GM18502 (cell line): ENCODE measurements around the gene RAD51B.
"Not testable (repeated sequence)": the region's sequence is repeated elsewhere in the genome, so short reads cannot be mapped to it uniquely, and the experiment has no call there.

Source experiments
- ATAC-seq: cut with Tn5 transposase; IDR thresholded peaks from one replicate; pipeline ENCODE4 v1.9.1; 2021; ENCODE audit warnings: mild to moderate bottlenecking; ENCODE audit not compliant: unreplicated experiment, poor library complexity

The RAD51B gene

DNA sequence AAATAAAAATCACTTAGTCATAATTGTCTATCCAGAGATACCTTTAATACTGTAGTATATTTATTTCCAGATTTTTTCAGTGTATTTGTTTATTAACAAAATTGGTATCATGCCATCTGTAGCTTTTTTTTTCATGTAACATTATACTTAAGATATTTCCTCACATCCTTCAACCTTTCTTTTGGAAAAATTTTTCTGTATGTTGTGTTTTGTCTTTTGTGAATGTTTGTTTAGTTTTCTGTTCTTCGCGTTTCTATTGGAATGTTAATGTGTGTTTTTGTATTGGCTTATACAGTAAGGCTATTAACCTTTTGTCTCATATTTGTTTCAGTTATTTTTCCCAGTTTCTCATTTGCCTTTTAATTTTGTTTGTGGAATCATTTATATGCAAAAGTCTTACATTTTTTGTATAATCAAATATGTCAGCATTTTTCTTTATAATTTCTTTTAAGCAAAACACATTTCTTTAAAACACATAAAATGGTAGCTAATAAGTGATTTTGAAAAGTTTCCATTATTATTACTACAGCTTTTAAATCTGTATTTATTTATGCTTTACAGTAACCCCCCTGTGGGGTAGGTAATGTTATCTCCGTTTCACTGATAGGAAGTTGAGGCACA is 433.7 kb downstream of the RAD51B start:
- ATAC-seq, result no peak

DNA sequence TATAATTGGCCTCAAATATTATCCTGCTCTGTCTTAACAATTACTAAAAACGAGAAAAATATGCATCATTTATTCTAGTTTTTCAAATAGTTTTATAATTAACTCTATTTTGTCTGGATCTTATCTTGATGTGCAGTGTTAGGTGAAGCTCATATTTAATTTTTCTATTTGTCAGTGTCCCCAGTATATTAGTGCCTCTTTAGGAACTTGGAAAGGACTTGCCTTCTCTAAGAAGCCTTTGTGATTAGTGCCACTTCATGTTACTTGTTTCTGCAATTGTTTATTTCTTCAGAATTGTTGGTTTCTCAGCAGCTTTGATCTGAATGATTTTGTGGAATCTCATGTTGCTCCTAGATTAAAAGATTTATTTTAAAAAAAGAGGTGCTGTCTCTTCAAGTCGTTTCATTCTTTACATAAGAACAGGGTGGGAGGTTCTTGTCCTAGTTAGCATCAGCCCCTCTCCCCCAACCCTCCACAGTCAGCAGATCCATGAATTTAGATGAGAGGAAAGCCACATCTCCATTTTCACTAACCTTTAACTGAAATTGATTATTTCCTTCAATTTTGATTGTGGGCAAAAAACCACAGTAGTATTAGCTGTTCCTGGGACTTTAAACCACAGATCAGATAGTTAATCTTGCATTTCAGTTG is 434.4 kb downstream of the RAD51B start:
- no peak for ATAC-seq

DNA sequence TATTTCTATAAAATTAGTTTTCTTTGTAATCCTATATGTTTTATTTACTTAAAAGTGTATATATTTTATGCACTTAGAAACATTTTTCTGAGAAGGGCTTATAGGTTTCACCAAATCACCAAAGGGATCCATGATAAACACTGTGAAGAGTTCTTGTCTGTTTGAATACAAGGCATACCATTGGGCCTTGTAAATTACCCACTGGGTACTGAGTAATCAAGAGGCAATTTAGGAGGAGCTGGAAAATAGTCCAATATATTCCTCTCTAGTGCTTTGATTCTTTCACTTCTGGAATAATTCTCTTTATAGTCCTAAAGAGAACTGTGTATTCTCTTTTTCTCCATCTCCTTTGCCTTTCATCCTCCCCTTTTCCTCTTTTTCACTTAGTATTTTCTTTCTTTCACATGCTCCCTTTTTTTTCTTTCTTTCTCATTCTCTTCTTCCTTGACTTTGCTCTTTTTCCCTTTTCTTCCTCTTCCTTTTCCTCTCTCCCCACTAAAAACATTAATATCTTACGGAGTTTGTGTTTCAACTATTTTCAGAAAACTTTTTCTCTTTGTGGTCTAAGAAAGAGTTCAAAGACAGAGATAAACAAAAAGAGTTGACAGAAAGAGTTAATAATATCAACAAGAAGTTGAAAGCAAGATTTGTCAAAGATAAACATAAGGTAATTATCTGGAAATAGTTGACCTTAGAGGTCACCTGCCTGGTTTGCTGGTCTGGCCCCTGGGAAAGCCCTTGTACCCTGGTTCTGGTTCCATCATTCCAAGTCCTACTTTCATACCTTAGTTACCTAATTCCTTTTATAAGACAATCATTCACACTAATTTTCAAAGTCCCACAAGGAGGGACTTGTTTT is 435.3 kb downstream of the RAD51B start:
- ATAC-seq, result no peak

DNA sequence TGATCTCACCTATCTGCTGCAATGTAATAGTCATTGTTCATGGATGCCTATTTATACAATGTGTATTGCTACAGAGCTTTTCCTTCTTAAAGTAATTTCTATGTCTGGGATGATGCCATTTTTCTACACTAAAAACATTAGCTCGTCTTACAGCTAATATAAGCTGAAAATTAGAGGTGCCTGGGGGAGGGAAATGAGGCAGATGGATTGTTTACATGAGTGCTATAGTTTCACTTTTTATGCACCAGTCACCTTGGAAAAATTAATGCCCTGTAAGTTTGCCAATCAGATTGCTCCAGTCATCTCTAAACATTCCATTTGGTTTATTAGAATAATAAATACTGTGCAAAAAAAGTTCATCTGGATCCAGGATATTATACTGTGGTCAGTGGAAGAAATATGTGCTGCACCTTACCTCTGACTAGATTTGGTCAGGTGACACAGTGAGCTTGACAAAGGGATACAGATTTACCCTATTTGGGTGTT is 436.2 kb downstream of the RAD51B start:
- no peak for ATAC-seq

DNA sequence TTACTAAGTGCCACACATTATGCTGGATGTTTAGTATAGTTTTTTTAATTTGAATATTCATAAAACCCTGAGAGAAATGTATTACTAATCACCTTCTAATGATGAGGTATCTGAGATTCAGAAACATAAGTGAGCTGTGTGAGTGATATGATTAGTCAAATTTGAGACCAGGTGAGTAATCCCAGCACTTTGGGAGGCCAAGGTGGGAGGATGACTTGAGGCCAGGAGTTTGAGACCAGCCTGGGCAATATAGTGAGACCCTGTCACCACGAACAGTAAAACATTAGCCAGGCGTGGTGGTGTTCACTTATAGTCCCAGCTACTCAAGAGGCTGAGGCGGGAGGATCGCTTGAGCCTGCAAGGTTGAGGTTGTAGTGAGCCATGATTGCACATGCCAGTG is 438.4 kb downstream of the RAD51B start:
- ATAC-seq, result no peak

DNA sequence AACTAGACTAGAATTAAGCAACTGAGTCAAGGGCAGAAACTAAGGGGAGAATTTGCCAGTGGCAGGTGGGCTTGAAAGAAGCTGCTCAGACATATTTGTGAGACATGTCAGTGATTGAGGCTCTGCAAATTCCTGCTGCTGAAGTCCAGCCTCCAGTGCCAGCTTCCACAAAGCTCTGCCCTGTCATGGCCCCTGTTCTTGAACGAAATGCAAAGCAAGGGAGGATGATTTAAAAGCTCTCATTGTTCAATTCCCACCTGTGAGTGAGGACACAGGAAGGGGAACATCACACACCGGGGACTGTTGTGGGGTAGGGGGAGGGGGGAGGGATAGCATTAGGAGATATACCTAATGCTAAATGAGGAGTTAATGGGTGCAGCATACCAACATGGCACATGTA is 439.4 kb downstream of the RAD51B start:
- not testable (repeated sequence) for ATAC-seq

DNA sequence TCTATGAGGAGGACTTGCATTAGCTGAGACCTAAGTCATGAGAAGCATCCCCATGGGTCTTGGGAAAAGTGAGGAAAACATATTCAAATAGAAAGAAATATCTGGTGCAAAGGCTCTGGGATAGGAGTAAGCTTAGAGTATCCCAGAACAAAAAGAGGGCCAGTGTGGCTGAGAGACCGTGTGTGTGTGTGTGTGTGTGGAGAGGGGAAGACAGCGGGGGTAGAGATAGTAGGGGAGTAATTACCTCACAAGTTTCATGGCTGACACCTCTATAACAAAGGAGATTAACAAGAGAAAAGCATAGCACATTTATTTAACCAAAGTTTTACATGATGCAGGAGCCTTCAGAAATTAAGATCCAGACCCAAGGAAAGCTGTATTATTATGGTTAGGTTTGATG is 440.5 kb downstream of the RAD51B start:
- ATAC-seq, result no peak

DNA sequence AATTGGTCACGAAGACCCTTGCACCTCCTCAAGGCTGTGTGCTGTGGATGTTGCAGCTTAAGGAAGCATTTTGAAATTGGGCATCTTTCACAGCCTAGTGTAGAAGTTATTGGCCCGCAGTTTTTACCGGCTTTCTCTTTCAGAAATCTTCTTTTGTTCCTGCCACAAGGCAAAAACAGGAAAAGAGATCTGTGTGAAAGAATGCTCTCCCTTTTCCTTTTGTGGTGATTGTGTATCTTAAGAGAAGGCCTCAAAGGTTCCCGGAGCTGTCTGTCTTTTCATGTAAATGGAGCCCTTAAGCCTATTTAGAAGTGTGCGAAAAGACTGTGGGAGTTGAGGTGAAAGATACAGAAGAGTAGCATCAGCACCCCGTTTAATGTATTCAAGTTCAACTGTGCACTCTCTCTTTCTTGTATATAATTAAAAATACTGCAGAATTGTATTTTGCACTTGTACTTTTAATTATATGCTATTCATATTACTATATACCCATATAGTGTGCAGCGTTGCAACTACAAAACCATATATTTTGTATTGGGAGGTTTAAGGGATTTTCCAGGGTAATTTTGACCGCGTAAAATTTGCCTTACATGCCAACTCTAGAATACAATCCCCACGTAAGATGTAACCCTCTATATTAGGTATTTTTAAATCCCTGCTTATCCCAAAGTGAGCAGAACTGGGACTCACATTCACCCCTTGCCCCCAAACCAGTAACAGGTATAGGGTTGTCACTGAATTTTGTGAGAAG is 441.7 kb downstream of the RAD51B start:
- ATAC-seq, result no peak

DNA sequence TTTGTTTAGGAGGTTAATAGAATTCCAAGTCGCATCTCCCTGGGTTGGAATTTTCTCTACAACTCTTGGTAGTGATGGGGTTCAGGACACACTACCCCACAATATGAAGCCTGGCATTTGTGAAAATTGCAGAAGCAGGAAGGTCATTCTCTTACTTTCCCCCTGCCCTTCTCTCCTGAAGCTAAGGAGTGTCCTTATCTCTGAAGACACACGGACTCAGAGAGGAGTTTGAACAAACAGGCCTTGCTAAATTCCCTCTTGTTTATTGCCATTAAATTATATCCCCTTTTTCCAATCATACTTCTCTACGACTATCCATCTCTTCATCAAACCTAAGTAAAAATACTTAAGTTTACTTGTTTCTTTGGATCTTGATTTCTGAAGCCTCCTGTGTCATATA is 443.0 kb downstream of the RAD51B start:
- ATAC-seq, result no peak

DNA sequence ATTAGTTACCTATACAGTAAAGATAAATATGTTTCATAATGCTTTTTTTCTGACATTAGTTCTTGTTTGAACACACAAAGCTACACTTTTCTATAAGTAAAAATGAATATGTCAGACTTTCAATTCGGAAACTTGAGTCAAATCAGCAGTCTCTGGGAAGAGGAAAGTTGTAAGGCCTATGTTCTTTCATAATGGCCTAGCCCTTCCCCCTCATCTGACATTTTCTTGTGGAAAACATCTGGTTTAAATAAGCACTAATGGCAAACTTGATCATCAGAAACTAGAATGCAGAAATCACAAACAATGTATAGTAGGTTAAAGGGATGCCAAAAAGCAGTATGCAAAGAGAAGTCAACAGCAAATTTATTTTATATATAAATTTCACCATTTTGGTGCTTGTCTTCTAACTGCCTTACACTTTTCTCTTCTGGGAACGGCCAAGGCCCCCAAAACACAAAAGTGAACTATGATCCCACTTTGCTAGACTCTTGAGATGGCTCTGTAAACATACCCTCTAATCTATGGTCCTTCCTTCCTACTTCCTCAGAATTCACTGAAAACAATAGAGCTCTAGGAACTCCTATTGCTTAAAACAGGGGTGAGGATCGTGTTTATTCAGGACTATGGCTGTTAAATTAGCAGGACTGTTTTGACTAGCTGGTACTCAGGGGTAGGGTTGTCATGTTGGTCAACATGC is 444.1 kb downstream of the RAD51B start:
- ATAC-seq, result no peak

DNA sequence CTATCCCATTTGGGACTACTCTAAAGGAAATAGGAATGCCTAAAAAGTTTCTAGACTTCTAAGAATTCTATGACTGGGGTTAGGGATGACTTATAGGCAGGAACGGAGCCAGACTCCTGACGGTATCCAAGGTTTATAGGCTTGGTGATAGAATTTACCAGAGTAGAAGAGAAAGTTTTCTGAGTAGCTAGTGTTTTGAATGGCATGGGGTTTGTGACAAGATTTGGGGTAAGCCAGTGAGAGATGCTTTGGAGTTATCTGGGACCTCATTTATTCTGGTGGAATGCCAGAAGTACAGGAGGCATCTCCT is 444.6 kb downstream of the RAD51B start:
- ATAC-seq, result no peak

DNA sequence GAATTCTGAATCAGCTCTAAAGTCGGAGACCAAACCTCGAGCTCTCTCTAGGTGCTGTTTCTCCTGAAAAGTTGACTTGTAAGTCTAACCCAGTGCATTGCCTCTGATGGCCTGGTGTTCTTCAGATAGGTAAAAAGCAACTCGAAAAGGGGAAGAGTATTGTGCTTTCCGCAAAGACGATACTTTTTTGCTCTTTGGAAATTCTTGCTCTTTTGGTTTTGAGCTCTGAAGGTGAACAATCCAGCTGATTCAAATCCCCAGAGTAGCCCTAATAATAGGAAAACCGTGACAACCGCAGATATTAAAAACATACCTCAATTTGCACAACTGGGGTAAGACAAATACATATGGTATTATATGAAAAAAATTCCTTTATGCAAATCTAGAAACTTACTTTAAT is 447.4 kb downstream of the RAD51B start:
- no peak for ATAC-seq

DNA sequence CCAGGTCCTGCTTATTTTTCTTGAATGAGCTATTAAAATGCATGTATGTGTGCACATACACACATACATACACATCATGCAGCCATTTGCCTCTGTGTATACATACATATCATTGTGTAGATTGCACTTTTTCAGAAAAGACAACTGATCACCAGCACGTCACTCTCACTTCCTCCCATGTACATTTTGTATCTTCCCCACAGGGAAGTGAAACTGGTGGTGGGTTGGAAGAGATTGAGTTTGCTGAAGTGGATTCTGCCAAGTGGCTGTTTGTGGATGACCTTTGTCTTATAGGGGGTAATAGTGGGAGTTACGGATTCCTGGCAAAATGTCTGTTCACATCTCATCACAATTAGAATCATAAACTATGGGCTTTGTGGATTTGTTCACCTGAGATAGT is 448.6 kb downstream of the RAD51B start:
- ATAC-seq, result peak; percentile 72

DNA sequence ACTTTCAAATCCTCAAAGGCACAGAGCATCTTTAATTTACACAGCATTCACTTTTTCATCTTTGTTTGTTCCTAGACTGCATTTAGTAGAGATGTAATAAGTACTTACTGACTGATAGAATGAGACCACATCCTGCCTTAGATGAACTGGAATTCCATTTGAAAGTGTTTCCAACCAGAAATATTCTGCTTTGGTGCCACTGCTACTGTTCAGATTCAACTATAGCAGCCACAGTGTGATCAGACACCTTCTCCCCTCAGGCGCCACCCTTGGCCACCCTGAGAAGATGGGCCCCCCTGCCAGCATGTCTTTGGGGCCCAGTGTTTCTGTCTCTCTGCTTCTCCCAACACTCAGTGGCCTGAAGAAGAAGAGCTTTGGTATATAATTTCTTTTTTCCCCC is 449.1 kb downstream of the RAD51B start:
- peak; percentile 19 for ATAC-seq

DNA sequence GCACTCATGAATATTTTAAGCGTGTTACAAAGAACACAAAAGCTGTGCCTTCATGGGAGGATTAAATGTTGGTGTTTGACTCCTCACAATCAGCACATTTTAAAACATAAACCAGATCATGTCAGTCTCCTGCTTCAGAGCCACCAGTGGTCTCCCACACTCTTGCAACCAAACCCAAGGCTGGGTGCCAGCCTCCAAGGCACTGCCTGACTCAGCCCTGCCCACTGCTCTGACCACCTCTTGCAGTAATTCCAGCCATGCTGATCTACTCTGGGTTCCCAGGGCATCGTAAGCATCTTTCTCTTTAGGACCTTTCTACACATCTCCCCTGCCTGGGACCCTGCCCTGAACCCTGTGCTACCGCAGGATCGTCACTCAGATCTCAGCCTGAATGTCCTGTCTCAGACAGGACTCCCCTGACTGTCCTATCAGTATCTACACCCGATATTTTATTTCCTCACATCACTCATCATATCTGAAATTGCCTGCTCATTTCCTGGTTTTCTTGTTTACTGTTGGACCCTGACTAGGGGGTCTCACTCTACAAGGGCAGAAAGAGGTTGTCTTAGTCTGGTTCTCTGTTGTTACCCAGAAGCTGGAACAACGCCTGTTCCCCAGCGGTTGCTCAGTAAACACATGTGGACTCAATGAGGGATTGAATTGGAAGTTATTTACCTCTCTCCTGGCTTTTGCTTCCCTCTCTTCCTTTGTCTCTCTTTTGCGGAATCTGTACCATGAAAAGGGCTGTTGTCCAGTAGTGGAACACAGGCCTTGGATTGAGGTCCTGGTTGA is 449.8 kb downstream of the RAD51B start:
- ATAC-seq, result no peak

DNA sequence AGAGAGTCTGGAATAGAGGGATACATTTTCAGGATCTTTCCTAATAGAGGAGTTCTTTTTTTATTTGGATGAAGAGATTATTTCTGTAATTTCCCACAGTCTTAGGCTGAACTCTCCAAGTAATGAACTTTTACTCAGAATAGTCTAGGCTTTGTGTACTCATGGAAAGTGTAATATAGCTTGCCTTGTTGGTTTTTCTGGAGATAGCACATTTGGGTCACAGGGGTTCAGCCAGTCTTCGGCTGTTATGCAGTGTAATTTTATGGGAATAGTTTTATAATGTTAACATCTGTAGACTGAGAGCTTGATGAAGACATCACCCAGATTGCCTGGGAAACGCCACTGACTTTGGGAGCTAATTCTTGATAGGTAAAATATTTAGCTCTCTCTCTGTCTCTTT is 450.8 kb downstream of the RAD51B start:
- ATAC-seq, result no peak

DNA sequence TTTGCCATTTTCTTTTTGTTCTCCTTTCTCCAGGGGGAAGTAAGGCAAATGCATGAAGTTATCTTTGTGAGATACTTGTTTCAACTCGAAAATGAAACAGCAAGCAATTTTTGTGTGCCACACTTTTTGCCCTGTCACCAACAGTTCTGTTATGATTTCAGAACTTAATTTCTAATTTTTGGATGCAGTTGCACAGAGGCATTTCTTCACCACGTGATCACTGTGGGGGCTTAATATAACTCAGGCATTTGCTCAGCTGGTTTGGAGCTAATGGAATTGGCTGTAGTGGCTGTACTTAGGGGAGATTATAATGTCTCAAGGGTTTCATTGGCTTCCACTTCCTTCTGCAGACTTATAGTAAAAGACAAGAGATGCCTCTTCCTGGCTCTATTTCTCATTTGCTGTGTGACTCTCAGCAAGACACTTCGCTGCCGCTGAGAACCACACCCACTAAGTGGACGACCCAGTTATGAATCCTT is 452.4 kb downstream of the RAD51B start:
- no peak for ATAC-seq

DNA sequence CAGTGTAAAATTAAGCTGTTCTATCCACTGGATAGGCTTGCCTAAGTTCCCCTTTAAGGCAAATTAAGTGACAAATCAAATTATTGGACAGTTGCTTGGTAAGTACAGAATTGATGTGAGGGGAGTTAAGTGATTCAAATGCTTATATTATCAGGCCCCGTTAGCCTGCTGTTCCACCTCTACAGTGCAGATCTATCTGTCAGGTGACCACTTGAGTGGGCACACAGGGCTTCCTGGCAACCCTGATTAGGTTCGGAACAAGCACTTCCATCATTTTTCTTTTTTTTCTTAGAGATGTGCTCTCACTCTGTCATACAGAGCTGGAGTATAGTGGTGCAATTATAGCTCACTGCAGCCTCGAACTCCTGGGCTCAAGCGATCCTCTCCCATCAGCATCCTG is 453.8 kb downstream of the RAD51B start:
- ATAC-seq, result no peak

DNA sequence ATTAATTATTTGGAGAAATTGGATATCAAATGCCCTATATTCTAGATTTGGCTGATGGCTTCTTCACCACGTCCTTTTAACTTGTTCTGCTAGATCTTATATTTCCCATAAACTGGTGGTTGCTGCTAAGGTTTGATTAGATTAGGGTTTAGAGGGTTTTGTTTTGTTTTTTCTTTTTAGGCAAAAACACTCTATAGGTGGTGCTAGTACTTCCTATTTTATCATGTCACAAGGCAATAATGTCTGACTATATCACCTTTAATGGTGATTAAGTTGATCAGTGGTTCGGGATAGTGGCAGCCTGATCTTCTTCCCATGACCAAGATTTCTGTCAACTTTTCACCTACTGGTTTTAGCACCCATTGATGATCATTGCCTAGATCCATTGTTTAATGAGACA is 455.1 kb downstream of the RAD51B start:
- no peak for ATAC-seq
